Measurements from ENCODE around the gene REPS1. TPM values are rescaled to one million over a fixed set of nuclear protein-coding genes. Genes with fewer than 3 reads are reported as not detected.

REPS1 gene
- total RNA-seq, 1 experiment from 2014 or later = 65.3 TPM

DNA sequence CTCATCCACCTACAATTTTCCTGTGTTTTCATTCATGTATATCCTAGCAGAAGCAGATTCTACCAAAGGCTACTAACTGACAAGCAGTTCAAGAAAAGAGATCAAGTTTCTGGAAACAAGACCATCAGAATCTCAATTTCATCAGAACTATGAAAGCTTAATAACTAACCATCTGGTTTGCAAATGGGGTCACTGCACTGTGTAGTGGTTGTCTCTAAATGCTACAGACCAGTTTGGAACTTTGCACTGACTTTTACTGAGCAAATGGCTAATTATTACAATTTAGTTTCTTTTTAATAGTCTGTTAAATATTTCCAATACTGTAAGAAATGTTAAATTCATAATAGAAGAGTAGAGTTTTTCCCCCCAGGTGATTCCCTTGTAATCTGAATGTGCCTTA, 64.5 kb downstream of the REPS1 start:
- no peak for DNase-seq (ENCODE audit: unreplicated experiment)
- ChIA-PET POLR2A (no interaction called here), CTCF (interaction anchor here (1.7 kb wide), 1 partner anchor 65 kb away, joined by 5 read pairs; the partner anchor contains the start of gene REPS1)
- H3K36me3 Mint-ChIP-seq (ENCODE audit: insufficient read depth, unreplicated experiment) = peaks cover 36% of the 10 kb centered on the region
- intact Hi-C loops (cut with micrococcal nuclease) = no loop called here
- H3K9me3 Mint-ChIP-seq (ENCODE audit: unreplicated experiment) = no peaks in the 10 kb centered on the region
- no peak overlapping the region for H3K4me3 Mint-ChIP-seq (ENCODE audit: unreplicated experiment)
- no peaks in the 10 kb centered on the region for H3K4me1 Mint-ChIP-seq (ENCODE audit: insufficient read depth, unreplicated experiment)
- no peak overlapping the region for H3K27ac Mint-ChIP-seq (ENCODE audit: low read depth, unreplicated experiment)
- H3K27me3 Mint-ChIP-seq (ENCODE audit: insufficient read depth, unreplicated experiment) = no peaks in the 10 kb centered on the region
- BruUV-seq (replicated peaks) = no TSS peak
- TF ChIP-seq, protein P1, sequence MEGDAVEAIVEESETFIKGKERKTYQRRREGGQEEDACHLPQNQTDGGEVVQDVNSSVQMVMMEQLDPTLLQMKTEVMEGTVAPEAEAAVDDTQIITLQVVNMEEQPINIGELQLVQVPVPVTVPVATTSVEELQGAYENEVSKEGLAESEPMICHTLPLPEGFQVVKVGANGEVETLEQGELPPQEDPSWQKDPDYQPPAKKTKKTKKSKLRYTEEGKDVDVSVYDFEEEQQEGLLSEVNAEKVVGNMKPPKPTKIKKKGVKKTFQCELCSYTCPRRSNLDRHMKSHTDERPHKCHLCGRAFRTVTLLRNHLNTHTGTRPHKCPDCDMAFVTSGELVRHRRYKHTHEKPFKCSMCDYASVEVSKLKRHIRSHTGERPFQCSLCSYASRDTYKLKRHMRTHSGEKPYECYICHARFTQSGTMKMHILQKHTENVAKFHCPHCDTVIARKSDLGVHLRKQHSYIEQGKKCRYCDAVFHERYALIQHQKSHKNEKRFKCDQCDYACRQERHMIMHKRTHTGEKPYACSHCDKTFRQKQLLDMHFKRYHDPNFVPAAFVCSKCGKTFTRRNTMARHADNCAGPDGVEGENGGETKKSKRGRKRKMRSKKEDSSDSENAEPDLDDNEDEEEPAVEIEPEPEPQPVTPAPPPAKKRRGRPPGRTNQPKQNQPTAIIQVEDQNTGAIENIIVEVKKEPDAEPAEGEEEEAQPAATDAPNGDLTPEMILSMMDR (IDR thresholded peaks at IDR 0.05; ENCODE audit: unreplicated experiment) = no peak

DNA sequence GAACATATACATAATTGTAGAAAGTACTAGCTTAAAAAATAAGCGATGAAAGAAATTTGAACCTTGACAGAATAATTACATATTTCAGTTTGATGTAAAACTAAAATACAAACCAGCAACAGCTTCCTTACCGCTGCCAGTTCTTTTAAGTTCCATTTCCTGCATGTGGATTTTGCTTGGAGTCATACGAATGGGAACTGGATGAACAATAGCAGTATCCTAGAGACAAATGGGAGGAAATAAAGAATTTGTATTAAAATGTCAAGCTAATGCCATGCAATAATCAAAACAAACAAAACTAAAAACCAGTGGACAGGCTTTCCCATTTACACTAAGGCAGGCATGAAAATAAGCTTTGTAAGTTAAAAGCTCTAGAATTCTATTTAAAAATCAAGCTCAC, 67.1 kb downstream of the REPS1 start:
- Mint-ChIP-seq H3K9me3 (ENCODE audit: unreplicated experiment) (no peaks in the 10 kb centered on the region), H3K36me3 (ENCODE audit: insufficient read depth, unreplicated experiment) (peaks cover 44% of the 10 kb centered on the region), H3K27ac (ENCODE audit: low read depth, unreplicated experiment) (no peak overlapping the region), H3K27me3 (ENCODE audit: insufficient read depth, unreplicated experiment) (no peaks in the 10 kb centered on the region), H3K4me1 (ENCODE audit: insufficient read depth, unreplicated experiment) (no peaks in the 10 kb centered on the region), H3K4me3 (ENCODE audit: unreplicated experiment) (no peak overlapping the region)
- intact Hi-C loops (cut with micrococcal nuclease) = no loop called here
- TF ChIP-seq, protein P1 (IDR thresholded peaks at IDR 0.05; ENCODE audit: unreplicated experiment) = no peak
- ChIA-PET POLR2A (interaction anchor here (0.6 to 1.5 kb wide), 2 partner anchors 66 to 632 kb away, joined by 3 read pairs; no protein-coding TSS in a partner anchor), CTCF (interaction anchor here (1.0 kb wide), 1 partner anchor 10 kb away, joined by 5 read pairs; no protein-coding TSS in a partner anchor)
- no TSS peak for BruUV-seq (replicated peaks)
- DNase-seq (ENCODE audit: unreplicated experiment) = no peak

DNA sequence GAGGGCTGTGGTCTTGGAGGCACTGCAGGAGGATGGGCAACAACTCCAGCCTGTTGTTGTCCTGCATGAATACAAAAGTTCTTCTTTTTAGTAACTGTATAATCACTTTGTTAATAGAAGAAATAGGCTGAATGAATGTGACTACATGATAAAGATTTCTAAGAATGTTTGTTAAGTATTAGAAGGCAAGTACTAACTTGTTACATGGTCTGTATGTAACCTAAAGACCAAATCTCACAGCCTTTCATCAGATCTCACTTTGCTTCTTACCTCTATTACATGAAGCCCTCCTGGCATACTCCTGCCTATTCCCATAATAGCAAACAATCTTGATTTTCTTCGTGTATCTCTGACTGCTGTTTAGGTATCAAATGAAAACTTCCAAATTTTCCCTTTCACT, 73.4 kb downstream of the REPS1 start:
- intact Hi-C loops (cut with micrococcal nuclease) = loop anchor here (2.0 kb wide), 1 partner anchor 74 kb away; the partner anchor contains the start of gene REPS1
- DNase-seq (ENCODE audit: unreplicated experiment) = no peak
- POLR2A ChIA-PET = no interaction called here
- no TSS peak for BruUV-seq (replicated peaks)
- TF ChIP-seq, protein P1 (IDR thresholded peaks at IDR 0.05; ENCODE audit: unreplicated experiment) = no peak
- Mint-ChIP-seq H3K4me1 (ENCODE audit: insufficient read depth, unreplicated experiment) (peaks cover 12% of the 10 kb centered on the region), H3K36me3 (ENCODE audit: insufficient read depth, unreplicated experiment) (peaks cover 64% of the 10 kb centered on the region), H3K9me3 (ENCODE audit: unreplicated experiment) (no peaks in the 10 kb centered on the region), H3K4me3 (ENCODE audit: unreplicated experiment) (no peak overlapping the region), H3K27ac (ENCODE audit: low read depth, unreplicated experiment) (peak overlapping the region; percentile 13), H3K27me3 (ENCODE audit: insufficient read depth, unreplicated experiment) (no peaks in the 10 kb centered on the region)
- CTCF ChIA-PET = no interaction called here

DNA sequence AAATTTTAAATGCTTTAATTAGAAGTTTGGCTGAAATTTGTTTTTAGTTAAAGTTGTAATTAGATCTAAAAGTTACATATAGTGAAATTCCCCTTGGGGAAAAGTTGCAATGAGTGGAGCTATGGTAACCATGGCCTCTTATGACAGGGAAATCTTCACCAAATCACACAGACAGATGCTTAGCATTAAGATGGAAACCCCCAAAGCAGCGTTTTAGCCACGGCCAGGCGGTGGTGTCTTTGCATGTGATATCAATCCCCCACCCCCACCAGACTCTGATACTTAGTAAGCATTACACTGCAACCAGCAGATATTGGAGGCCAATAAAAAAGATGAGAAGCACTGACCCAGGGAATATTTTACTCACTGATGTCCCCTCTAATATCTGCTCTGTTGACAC, 75.7 kb downstream of the REPS1 start:
- H3K9me3 Mint-ChIP-seq (ENCODE audit: unreplicated experiment) = no peaks in the 10 kb centered on the region
- H3K4me3 Mint-ChIP-seq (ENCODE audit: unreplicated experiment) = no peak overlapping the region
- no TSS peak for BruUV-seq (replicated peaks)
- intact Hi-C loops (cut with micrococcal nuclease) = no loop called here
- TF ChIP-seq, protein P1 (IDR thresholded peaks at IDR 0.05; ENCODE audit: unreplicated experiment) = no peak
- H3K27ac Mint-ChIP-seq (ENCODE audit: low read depth, unreplicated experiment) = no peak overlapping the region
- peaks cover 64% of the 10 kb centered on the region for H3K36me3 Mint-ChIP-seq (ENCODE audit: insufficient read depth, unreplicated experiment)
- no peak for DNase-seq (ENCODE audit: unreplicated experiment)
- POLR2A ChIA-PET = interaction anchor here (1.2 kb wide), 1 partner anchor 12 kb away, joined by 3 read pairs; no protein-coding TSS in a partner anchor
- CTCF ChIA-PET = interaction anchor here (0.5 to 0.6 kb wide), 2 partner anchors 90 to 232 kb away, joined by 3 read pairs; no protein-coding TSS in a partner anchor
- H3K27me3 Mint-ChIP-seq (ENCODE audit: insufficient read depth, unreplicated experiment) = no peaks in the 10 kb centered on the region
- peaks cover 12% of the 10 kb centered on the region for H3K4me1 Mint-ChIP-seq (ENCODE audit: insufficient read depth, unreplicated experiment)
